ENCODE data around the gene ACSL3.
"Not testable (repeated sequence)": the region's sequence is repeated elsewhere in the genome, so short reads cannot be mapped to it uniquely, and the experiment has no call there.

Gene ACSL3

DNA sequence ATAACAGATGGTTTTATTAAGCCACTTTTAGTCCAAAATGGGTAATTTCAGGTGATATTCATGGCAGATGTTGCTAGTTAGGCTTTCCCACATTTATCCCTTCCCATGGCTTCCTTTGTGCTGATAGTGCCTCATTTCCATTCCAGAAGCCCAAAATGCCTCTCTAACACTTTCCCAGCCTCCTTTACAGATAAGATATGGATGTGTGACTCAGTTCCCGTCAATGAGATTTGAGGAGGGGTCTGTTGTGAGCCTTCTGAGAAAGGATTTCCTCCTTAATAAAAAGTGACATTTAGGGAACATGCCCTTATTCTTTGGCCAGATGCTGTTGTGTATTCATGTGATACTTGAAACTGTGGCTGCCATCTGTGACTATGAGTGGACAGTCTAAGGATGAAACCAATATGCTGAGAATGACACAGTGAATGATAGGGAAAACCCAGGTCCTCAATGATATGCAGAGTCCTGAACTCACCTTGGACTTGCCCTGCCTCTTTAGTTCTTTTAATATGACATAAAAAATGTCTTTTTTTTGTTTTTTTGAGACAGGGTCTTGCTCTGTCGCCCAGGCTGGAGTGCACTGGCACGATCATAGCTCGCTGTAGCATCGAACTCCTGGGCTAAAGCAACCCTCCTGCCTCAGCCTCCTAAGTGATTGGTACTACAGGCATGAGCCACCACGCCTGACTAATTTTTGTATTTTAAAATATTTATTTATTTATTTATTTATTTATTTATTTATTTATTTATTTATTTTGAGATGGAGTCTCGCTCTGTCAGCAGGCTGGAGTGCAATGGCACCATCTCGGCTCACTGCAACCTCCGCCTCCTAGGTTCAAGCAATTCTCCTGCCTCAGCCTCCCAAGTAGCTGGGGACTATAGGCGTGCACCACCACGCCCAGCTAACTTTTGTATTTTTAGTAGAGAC, 5.8 kb upstream of the ACSL3 start:
- DNase-seq: no peak

DNA sequence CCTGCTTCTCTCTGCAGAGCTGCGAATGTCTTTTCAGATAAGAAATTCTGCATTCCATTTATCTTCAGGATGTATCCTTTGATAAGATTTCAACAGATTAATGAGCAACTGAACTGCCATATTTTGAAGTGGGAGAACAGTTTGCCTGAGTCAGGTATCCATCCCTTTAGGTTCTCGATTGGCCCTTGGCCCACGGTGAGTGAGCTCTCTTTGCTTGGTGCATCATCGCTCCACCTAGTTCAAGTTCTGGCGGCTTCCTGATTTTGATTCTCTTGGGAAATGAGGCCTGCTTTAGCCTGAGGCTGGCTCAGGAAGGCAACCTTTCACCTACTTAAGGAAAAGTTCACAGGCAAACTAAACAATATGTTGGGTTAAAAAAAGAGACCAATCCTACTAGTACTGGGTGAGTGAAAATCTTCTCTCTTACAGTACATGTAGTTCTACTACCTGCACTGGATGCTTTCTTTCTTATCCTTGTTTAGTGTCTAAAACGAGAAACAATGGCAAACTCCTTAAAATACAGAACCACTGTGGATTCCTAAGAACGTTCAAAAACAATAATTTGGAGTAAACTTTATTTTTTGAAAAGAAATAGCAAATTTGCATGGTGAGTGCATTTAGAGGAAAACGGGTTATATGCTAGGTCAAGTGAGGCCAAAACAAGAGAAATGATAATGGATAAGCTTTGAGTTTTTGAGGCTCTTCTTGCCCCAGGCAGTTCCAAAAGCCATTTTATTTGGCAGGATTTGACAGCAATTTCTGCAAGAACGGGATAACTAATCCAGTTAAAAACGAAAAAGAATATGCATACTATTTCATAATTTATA, 837 bp upstream of the ACSL3 start:
- no peak for DNase-seq

DNA sequence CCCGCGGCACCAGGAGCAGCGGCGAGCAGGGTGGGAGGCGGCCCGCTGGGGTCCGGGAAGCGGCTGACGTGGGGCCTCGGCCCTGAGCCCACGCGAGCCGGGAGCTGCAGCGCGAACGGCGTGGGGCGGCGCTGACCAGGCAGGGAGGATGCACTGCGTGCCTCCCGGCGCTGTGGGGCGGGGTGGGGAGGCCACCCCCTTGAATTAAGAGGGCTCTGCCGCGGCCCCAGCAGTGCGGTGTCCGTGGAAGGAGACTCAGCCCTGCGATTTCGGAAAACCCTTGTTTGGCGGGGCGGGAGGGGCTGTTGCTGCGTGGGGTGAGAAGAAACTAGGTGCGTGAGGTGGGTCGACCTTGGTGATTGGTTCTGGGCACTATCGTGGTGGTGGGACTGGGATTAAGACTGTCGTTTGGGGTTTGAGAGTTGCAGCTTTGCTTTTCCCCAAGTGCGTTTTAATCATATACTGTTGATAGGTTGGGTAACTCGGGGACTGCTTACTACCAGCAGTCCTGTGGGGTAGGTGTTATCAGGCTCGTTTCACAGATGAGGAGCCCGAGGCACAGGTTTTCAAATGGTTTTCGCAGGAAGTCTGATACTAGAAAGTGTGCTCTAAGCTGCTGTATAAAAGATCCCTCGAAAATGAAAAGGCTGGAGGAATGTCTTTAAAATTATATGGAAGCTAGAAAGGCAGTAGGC, 722 bp downstream of the ACSL3 start:
- DNase-seq: no peak

GRCh38 chr2:222862106-222862908, 1.5 kb downstream of the ACSL3 start:
- no peak for DNase-seq

DNA sequence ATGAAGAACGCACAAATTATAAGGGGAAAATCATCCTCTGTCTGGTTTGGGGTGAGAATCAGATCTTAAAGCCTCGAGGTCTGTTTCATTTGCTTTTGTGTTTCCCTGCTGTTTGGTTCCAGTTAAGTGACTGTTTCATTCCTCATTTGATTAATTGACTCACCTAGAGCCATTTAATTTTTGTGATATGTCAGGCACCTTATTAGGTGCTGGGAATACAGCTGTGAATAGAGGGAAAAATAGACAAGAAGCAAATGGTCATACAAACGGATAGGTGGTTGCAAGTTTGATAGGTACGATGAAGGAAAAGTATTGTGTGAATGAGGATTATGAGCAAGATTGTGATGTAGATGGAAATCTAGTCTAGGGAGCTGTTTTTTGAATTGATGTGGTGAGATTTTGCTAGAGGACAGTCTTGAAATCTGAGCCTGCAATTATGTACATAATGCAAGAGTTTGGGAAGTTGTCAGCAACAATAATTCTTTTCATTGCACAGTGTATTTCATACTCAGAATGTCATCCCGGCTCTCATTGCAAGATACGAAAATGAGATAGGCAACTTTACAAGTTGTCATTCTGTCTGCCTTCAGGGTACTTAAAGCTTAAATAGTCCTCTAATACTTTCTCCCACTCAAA, 2.2 kb downstream of the ACSL3 start:
- no peak for DNase-seq

DNA sequence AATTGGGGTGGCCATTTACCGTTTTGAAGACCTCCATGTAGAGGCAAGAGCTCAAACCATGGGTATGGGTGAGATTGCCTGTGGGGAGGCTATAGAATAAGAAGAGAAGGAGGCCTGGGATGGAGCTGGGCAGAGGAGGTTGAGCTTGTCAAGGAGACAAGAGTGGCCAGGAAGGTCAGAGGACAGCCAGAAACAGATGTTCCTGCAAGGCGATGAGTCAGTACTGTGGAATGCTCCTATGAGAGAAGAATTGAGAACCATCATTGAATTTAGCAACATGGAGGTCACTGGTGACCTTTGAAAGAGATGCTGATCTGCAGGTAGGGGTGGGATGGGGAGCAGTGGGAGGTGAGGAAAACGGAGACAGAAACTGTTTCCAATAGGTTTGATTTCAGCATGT, 3.5 kb downstream of the ACSL3 start:
- no peak for DNase-seq

DNA sequence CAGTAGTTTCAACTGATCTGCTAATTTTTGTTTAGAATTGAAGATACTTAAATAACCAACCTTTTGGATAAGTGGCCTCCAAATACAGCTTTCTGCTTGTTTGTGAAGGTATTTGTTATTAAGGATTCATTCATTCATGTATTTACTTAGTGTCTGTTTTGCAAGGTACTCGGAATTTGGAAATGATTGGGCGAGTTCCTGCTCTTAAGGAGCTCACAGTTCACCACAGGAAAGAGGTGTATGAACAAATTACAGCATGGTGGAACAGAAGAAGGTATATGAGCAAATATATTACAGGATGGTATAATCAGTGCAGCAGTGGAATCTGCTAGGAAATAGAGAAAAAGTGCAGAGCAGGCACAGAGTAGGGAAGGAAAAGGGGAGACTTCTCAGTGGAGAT, 4.5 kb downstream of the ACSL3 start:
- DNase-seq: no peak

DNA sequence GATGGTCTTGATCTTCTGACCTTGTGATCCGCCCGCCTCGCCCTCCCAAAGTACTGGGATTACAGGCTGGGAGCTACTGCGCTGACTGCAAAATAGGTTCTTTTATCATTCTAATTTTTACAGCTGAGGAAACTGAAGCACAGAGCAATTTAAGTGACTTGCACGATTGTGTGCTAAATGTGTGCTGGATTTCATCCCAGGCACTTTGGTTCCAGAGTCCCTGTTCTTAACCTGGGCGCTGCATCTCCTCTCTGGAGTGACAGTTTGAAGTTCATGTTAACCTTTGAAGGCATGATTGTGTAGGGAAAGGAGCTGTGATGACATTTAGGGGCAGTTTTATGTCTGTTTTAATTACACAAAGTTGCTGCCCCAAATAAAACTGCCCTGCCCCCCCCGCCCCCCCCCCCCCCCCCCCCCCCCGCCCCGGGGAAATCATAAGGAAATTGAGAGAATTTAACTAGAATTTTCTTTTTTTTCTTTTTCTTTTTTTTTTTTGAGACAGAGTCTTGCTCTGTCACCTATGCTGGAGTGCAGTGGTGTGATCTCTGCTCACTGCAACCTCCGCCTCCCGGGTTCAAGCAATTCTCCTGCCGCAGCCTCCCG, 5.6 kb downstream of the ACSL3 start:
- DNase-seq: no peak

- not testable (repeated sequence) for DNase-seq
Measured at GRCh38 chr2:222868560-222869251, 7.9 kb downstream of the ACSL3 start.

GRCh38 chr2:222869252-222869560, 8.4 kb downstream of the ACSL3 start:
- DNase-seq: no peak

- no peak for DNase-seq
Measured at GRCh38 chr2:222871291-222871690, 10.5 kb downstream of the ACSL3 start.

- DNase-seq: no peak
Measured at GRCh38 chr2:222872551-222872950, 11.7 kb downstream of the ACSL3 start.

DNA sequence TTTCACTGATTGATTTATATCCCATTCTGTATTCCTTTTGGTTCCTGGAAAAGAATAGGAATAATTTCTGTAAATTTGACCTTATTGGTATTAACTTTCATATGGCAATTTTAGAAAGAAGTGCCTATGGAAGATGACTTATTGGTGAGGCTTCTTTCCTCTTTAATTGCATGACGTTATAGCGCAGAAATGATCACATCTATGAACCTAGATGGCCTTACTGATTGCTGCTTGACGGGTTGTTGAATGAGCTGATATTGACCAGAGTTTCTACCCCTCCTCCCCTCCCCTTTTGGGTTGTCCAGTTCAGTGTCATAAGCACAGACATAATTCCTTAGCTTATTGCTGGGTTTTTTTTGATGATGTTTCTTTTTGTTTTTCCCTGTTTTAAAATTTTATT, 14.6 kb downstream of the ACSL3 start:
- no peak for DNase-seq

GRCh38 chr2:222876947-222877346, 16.1 kb downstream of the ACSL3 start:
- no peak for DNase-seq

DNA sequence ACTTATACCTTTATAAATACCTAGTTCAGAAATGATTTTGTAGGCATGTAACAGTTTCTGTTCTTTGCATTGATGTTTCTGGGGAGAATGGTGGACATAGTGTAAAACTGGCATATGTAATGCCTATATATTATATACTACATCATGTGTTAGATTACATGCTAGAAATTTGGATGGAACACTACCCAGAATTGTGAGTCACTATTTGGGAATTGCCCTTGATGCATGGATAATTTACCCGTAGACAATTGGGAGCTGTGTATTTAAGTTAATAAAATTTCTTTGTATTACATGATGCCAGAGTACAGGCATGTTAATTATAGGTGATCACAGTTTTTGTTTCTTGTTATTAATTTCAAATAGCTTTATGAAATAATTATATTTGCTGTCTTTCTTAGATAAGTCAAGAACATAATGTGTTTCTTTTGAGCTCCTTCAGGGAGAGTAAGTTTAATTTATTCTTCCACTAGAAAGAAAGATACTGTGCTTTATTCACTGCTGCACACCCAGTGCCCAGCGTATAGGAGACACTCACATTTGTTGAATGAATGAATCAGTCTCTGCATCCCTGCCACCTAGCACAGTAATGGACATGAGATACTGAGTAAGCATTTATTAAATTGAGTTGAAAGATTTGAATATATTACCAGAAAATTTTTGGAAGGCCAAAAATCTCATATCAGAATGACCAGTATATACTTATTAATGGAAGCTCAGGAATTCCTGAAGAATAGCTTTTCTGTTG, 16.9 kb downstream of the ACSL3 start:
- DNase-seq: no peak

DNA sequence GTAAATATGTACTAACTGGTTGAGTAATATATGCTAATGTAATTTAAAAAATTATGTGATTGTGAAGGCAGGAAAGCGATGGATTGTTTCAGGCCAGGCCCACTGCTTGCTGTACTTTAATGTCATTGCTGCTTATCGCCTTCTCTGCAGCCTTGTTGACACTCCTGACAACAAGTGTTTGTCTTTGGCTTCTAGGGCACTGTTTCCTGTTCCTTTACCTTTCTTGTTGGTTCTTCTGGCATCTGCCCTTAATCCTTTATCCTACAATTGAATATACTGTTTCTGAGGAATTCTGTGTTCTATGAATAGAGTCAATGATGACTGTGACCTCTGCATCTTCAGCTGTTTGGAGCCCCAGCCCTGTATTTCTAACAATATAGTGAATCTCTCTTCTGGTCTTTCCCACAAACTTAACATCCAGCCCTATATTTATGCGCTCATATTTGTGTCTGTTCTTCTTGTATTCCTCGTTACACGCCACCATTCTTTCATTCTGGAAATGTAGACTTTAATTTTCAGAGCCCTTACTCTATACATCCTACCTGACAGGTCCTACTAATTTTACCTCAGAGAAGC, 17.6 kb downstream of the ACSL3 start:
- DNase-seq: no peak

DNA sequence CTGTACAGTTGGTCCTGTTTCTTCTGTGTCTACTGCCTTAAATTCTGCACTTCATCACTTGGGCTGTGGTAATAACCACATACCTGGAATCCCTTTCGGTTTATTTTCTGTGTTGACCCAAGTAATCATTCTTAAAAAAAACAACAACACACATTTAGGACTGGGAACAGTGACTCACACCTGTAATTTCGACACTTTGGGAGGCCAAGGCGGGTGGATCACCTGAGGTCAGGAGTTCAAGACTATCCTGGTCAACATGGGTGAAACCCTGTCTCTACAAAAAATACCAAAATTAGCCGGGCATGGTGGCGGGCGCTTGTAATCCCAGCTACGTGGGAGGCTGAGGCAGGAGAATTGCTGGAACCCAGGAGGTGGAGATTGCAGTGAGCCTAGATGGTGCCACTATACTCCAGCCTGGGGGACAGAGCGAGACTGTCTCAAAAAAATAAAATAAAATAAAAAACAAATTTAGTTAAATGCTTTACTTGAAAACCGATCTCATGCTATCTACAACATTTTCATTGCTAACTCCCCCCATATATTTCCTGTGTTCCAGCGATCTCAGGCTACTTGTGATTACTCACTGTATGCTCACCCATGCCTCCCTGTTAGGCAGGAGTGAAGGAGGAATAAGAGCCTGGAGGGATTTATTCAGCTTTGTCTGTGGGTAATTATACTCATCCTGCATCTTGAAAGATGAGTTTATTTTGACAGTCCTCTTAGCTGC, 18.2 kb downstream of the ACSL3 start:
- DNase-seq: no peak

DNA sequence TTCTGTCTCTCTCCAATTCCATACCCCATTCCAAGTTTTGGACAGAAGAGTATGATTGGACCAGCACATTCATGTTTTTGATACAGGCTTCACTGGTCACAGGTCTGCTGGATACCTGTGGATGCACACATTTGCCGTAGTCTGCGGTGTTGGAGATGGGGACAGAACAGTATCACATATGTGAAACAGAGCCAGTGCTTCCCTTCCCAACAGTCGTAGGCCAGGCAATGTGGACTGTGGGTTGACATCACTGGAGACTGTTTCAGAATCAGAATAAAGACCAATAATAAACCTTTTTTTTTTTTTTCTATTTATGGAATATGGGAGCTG, 18.7 kb downstream of the ACSL3 start:
- DNase-seq: no peak

DNA sequence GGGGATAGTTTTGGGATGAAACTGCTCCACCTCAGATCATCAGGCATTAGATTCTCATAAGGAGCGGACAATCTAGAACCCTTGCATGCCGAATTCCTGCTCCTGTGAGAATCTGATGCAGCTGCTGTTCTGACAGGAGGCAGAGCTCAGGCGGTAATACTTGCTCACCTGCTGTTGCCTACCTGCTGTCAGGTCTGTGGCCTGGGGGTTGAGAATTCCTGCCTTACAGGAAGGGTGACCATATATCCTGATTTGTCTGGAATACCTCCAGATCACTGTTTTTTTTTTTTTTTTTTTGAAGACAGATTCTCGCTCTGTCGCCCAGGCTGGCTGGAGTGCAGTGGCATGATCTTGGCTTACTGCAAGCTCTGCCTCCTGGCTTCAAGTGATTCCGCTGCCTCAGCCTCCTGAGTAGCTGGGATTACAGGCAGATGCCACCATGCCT, 21.7 kb downstream of the ACSL3 start:
- DNase-seq: no peak

All from NCI-H1930 (cell line).